Keratinocyte (primary cell): Measurements from ENCODE around the gene C2orf92. TPM values are rescaled to one million over a fixed set of nuclear protein-coding genes. Genes with fewer than 3 reads are reported as not detected.

Source experiments
- DNase-seq: peaks from one replicate; pipeline ENCODE4 v3.0.0-alpha.2; 2011; ENCODE audit warnings: low read depth, missing footprints, low spot score
- FAIRE-seq: peaks from 2 replicates; lab custom pipeline; 2011; peaks lifted over from hg19 to GRCh38; lab: Jason Lieb, UNC
- H2AFZ ChIP-seq: 2 replicates; pipeline ENCODE4 v1.6.0; 2012; ENCODE audit warnings: low read length, control low read depth, inconsistent platforms; ENCODE audit not compliant: control insufficient read depth
- H3K27ac ChIP-seq: 2 replicates; pipeline ENCODE4 v1.5.1; 2011; ENCODE audit warnings: low read length; ENCODE audit not compliant: control insufficient read depth, insufficient read depth
- H3K27me3 ChIP-seq: 3 replicates; pipeline ENCODE4 v1.6.0; 2011; ENCODE audit warnings: low read length; ENCODE audit not compliant: control insufficient read depth, insufficient read depth; ENCODE audit errors: extremely low read depth
- H3K36me3 ChIP-seq, 2 experiments: 2 replicates in 1 of 2; 3 replicates in 1 of 2; pipeline ENCODE4 v1.5.1; 2011; ENCODE audit warnings: low read length in 2 of 2, mild to moderate bottlenecking in 1 of 2; ENCODE audit not compliant: control insufficient read depth in 2 of 2, insufficient read depth in 2 of 2; ENCODE audit errors: extremely low read depth in 1 of 2
- H3K4me1 ChIP-seq: 3 replicates; pipeline ENCODE4 v1.5.1; 2011; ENCODE audit warnings: low read length; ENCODE audit not compliant: control insufficient read depth, insufficient read depth; ENCODE audit errors: extremely low read depth
- H3K4me2 ChIP-seq: 3 replicates; pipeline ENCODE4 v1.6.0; 2011; ENCODE audit warnings: low read depth, low read length; ENCODE audit not compliant: control insufficient read depth, insufficient read depth; ENCODE audit errors: extremely low read depth
- H3K4me3 ChIP-seq, 3 experiments: fragments of 200-600 bp in 1 of 3; sonication (generic) in 1 of 3; 2 replicates in 2 of 3; 3 replicates in 1 of 3; pipeline ENCODE4 v1.5.1; 2011 to 2016; ENCODE audit warnings: low read length in 3 of 3, mild to moderate bottlenecking in 3 of 3, control low read depth in 2 of 3, inconsistent platforms in 1 of 3, low read depth in 1 of 3, mixed read lengths in 1 of 3, mixed run types in 1 of 3, moderate library complexity in 1 of 3; ENCODE audit not compliant: control insufficient read depth in 2 of 3, insufficient read depth in 2 of 3; ENCODE audit errors: extremely low read depth in 1 of 3
- H3K79me2 ChIP-seq: 2 replicates; pipeline ENCODE4 v1.6.0; 2012; ENCODE audit warnings: low read length; ENCODE audit not compliant: control insufficient read depth, insufficient read depth
- H3K9ac ChIP-seq: 3 replicates; pipeline ENCODE4 v1.6.0; 2011; ENCODE audit warnings: low read length; ENCODE audit not compliant: control insufficient read depth, insufficient read depth; ENCODE audit errors: extremely low read depth
- H3K9me1 ChIP-seq: 3 replicates; pipeline ENCODE4 v1.6.0; 2011; ENCODE audit warnings: low read length; ENCODE audit not compliant: control insufficient read depth, insufficient read depth; ENCODE audit errors: extremely low read depth
- H3K9me3 ChIP-seq: 2 replicates; pipeline ENCODE4 v1.5.1; 2012; ENCODE audit warnings: low read depth, low read length; ENCODE audit not compliant: control insufficient read depth
- H4K20me1 ChIP-seq: 3 replicates; pipeline ENCODE4 v1.6.0; 2011; ENCODE audit warnings: low read length; ENCODE audit not compliant: control insufficient read depth, insufficient read depth; ENCODE audit errors: extremely low read depth
- CTCF ChIP-seq, 3 experiments: IDR thresholded peaks in 1 of 3; conservative IDR thresholded peaks in 1 of 3; optimal IDR thresholded peaks in 1 of 3; 2 replicates in 2 of 3; 3 replicates in 1 of 3; pipeline versions ENCODE3 to v1.5.1; 2011; ENCODE audit warnings: low read length in 3 of 3, mild to moderate bottlenecking in 3 of 3, moderate library complexity in 2 of 3, control low read depth in 1 of 3, inconsistent platforms in 1 of 3; ENCODE audit not compliant: insufficient read depth in 2 of 3; ENCODE audit errors: extremely low read depth in 1 of 3
- EZH2 ChIP-seq: IDR thresholded peaks from one replicate; pipeline ENCODE4 v1.6.1; 2012; ENCODE audit warnings: inconsistent platforms, mild to moderate bottlenecking, low read length, moderate library complexity
- dilution Hi-C: fragments of 300-500 bp; cut with MboI; formaldehyde crosslinking; loops from one replicate; pipeline ENCODE4 v1.7.0; 2020; ENCODE audit warnings: low sequenced_read_pairs; ENCODE audit not compliant: extremely low pct_ligation_motif_present
- polyA plus RNA-seq, 5 experiments: library from polyadenylated mRNA; depleted of rRNA in 3 of 5; stranded (reverse) in 3 of 5; stranded (forward) in 1 of 5; unstranded in 1 of 5; fragments of >200 nt; gene quantifications; 1 replicate in 1 of 5; 2 replicates in 3 of 5; 3 replicates in 1 of 5; pipeline versions ENCODE4 v1.2.1 to v1.2.3, GENCODE V29; 2011 to 2012; ENCODE audit warnings: missing spikeins in 2 of 5, low read depth in 1 of 5, low replicate concordance in 1 of 5
- small RNA-seq, 3 experiments: library from RNA; depleted of rRNA; stranded (forward); fragments of <200 nt; gene quantifications; one replicate each; pipeline ENCODE3, GENCODE V24; 2012; ENCODE audit warnings: low read depth in 3 of 3, low replicate concordance in 1 of 3; ENCODE audit not compliant: insufficient read length in 3 of 3

The C2orf92 gene
- polyA plus RNA-seq, 1 donor (not counting 4 experiments of a cell fraction or from before 2014, with no cell fraction given): 1.6 TPM

DNA sequence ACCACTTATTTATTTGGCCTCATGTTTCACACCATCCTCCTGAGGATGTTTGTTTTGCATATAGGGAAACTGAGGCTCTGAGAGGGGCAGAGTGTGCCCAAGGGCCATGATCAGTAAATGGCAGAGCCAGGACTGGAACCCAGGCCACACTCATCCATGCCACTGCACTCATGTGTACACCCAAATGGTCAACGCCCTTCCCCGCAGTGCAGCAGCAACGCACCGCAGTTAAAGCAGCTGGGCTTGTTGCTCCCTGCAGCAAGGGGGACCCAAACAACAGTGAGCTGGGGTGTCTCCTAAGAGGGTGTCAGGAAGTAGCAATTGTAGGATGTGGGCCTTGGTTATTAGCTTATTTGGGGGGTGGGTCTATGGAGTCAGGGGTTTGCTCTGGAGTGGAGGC, 80.5 kb downstream of the C2orf92 start:
- H3K4me1 ChIP-seq: peaks cover 22% of the 10 kb centered on the region
- dilution Hi-C loops: no loop called here
- no peak overlapping the region for H3K9ac ChIP-seq
- no peak overlapping the region for H3K27ac ChIP-seq
- DNase-seq (no peak), FAIRE-seq (no peak)
- no peaks in the 10 kb centered on the region for H4K20me1 ChIP-seq
- H3K27me3 ChIP-seq: no peaks in the 10 kb centered on the region
- no peaks in the 10 kb centered on the region for H3K79me2 ChIP-seq
- TF ChIP-seq CTCF (optimal IDR thresholded peaks at IDR 0.05 in 1 of 3, IDR thresholded peaks at IDR 0.05 in 1 of 3, conservative IDR thresholded peaks at IDR 0.05 in 1 of 3; ENCODE audit: extremely low read depth in 1 of 3, insufficient read depth in 2 of 3, low read length in 3 of 3) (no peak), EZH2 (no peak)
- H3K4me2 ChIP-seq: no peak overlapping the region
- peaks cover 0 to 3% of the 10 kb centered on the region in 2 experiments for H3K36me3 ChIP-seq
- H3K9me1 ChIP-seq: no peaks in the 10 kb centered on the region
- no peak overlapping the region for H3K4me3 ChIP-seq
- no peak overlapping the region for H2AFZ ChIP-seq
- H3K9me3 ChIP-seq: no peaks in the 10 kb centered on the region

DNA sequence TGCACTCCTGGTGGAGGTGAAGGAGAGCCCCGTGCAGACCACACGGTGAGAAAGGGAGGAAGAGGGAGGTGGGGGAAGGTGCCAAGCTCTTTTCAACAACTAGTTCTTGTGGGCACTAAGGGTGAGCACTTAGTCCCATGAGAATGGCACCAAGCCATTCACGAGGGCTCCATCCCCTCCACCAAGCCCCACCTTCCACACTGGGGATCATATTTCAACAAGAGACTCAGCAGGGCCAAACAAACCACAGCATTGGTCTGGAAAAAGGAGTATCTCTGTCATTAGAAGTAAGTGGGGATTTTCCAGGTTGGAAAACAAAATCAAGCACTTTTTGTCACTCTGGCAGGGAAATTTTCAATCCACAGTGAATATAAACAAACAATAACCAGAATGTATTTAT, 82.2 kb downstream of the C2orf92 start:
- Histone ChIP-seq H3K27ac (no peak overlapping the region), H4K20me1 (no peaks in the 10 kb centered on the region), H3K4me1 (peaks cover 28% of the 10 kb centered on the region), H3K4me3 (no peak overlapping the region), H3K27me3 (no peaks in the 10 kb centered on the region), H3K79me2 (no peaks in the 10 kb centered on the region), H2AFZ (no peak overlapping the region), H3K9me1 (no peaks in the 10 kb centered on the region), H3K9me3 (no peaks in the 10 kb centered on the region), H3K36me3 (peaks cover 7 to 8% of the 10 kb centered on the region in 2 experiments), H3K4me2 (no peak overlapping the region), H3K9ac (no peak overlapping the region)
- DNase-seq (no peak), FAIRE-seq (no peak)
- TF ChIP-seq EZH2: no peak
- TF ChIP-seq CTCF (optimal IDR thresholded peaks at IDR 0.05 in 1 of 3, IDR thresholded peaks at IDR 0.05 in 1 of 3, conservative IDR thresholded peaks at IDR 0.05 in 1 of 3; ENCODE audit: extremely low read depth in 1 of 3, insufficient read depth in 2 of 3, low read length in 3 of 3): no peak
- dilution Hi-C loops: no loop called here

Small RNA genes lying within 50 kb of the gene (small RNA-seq; reads per million reads assigned to genes)
- 0 reads per million in 3 experiments for gene RNU4-8P

Other genes with a start within 250 kb of the C2orf92 start
- gene ANKRD36B, start 79.8 kb upstream of the C2orf92 start, polyA plus RNA-seq: 6.1 to 11.9 TPM (median 7.6 TPM) in 3 replicates
- 256 to 372 TPM (median 311 TPM) in 3 replicates for gene COX5B, start 23.7 kb upstream of the C2orf92 start, polyA plus RNA-seq
- gene ACTR1B, start 5.7 kb upstream of the C2orf92 start, polyA plus RNA-seq: 20.6 to 31.2 TPM (median 30.0 TPM) in 3 replicates
- 0.95 to 7.3 TPM (median 1.6 TPM) in 3 replicates for gene ZAP70, start 43.9 kb downstream of the C2orf92 start, polyA plus RNA-seq